NCI-H526 (cell line): ENCODE data around the gene MASP2.
A peak's percentile ranks its signal among the peaks of the same experiment; 100 is the strongest.
"Not testable (repeated sequence)": the region's sequence is repeated elsewhere in the genome, so short reads cannot be mapped to it uniquely, and the experiment has no call there.

Experiments
- DNase-seq, 2 experiments: peaks; one replicate each; lab custom pipeline; 2025; lab: John Stamatoyannopoulos, UW

MASP2 gene

GRCh38 chr1:11046625-11047365, at the start of gene MASP2:
MASP2 (minus strand) TSS chr1:11047239; CDS start chr1:11047207, 32 bp downstream.
- DNase-seq: no peak

GRCh38 chr1:11083784-11084183, 36.7 kb upstream of the MASP2 start:
- DNase-seq: not testable (repeated sequence)

GRCh38 chr1:11080931-11081330, 33.9 kb upstream of the MASP2 start:
- no peak for DNase-seq

DNA sequence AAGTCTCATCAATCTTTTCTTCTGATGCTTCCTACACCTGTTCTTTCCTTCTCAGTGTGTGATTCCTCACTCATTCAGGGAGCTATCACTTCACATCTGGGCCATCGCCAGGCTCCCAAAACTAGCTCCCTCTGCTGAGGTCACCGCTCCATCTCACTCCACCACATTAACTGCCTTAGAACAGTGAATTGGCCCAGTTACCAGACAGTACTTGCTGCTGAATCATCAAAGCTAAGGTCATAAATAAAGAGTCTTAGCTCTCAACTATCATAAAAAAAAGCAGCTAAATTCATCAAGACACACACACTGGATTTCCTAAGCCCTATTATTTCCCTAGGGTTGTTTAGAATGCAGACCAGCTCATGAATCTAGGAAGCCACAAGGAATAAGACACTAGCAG, 31.6 kb upstream of the MASP2 start:
- DNase-seq: no peak

DNA sequence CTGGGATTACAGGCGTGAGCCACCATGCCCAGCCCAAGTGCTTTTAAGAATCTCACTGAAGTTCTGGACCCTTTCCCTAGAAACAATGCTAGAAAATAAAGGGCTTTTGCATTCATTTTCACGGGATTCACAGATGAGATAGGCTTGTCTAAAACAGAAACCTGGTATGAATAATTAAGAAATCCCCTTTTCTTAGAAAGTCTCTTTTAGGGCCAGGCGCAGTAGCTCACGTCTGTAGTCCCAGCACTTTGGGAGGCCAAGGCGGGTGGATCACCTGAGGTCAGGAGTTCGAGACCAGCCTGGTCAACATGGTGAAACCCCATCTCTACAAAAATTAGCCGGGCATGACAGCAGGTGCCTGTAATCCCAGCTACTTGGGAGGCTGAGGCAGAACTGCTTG, 26.4 kb upstream of the MASP2 start:
- not testable (repeated sequence) for DNase-seq

DNA sequence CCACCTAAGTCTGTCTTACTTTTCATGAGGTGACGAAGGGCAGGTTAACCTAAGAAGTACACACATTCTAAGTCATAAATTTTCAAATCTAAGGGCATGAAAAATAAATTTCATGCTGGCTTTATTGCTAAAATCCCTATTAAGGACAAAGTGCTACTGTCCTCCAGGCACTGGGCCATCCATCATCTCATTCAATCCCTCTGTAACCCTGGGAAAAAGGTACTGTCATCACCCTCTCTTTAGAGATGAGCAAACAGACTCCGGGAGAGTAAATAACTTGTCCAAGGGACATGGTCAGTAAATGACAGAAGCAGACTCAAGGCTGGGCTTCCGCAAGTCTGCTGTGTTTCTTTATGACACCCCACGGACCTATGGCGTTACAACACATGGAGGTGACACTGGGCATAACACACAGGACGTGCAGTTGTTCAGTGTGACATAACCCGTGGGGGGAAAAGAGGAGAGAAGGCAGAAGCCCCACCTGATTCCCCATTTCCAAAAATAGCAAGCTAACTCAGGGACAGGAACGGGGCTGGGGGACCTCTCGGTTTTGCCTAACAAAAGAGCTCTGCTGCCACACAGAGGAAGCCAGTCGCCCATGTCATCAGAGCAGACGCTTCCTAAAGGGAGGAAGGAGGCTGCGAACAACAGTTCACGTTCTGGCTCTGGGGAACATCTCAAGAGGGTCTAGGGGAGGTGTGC, 25.3 kb upstream of the MASP2 start:
- no peak for DNase-seq

- no peak for DNase-seq
Measured at GRCh38 chr1:11071463-11072215, 24.6 kb upstream of the MASP2 start.

- DNase-seq: no peak
Measured at GRCh38 chr1:11070876-11071275, 23.8 kb upstream of the MASP2 start.

- DNase-seq: no peak
Measured at GRCh38 chr1:11068600-11069473, 21.8 kb upstream of the MASP2 start.

GRCh38 chr1:11067716-11068599, 20.9 kb upstream of the MASP2 start:
- no peak for DNase-seq

GRCh38 chr1:11065796-11066195, 18.8 kb upstream of the MASP2 start:
- no peak for DNase-seq

DNA sequence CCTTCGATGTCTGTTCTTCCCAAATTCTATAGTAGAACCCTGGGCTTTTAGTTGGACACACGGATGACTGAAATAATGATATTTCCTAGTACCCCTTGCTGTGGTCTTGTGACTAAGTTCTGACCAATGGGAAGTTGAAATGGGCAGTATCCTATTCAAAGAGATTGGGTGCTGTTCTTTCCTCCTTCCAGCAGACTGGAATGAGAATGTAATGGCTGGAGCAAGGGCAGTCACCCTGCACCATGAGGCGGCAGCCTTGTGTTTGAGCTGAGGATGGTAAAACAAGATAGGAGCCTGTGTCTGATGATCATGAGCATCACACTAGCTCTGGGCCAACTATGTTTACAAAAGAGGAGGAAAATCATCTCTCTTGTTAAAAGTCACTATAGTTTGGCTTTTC, 17.9 kb upstream of the MASP2 start:
- no peak for DNase-seq

DNA sequence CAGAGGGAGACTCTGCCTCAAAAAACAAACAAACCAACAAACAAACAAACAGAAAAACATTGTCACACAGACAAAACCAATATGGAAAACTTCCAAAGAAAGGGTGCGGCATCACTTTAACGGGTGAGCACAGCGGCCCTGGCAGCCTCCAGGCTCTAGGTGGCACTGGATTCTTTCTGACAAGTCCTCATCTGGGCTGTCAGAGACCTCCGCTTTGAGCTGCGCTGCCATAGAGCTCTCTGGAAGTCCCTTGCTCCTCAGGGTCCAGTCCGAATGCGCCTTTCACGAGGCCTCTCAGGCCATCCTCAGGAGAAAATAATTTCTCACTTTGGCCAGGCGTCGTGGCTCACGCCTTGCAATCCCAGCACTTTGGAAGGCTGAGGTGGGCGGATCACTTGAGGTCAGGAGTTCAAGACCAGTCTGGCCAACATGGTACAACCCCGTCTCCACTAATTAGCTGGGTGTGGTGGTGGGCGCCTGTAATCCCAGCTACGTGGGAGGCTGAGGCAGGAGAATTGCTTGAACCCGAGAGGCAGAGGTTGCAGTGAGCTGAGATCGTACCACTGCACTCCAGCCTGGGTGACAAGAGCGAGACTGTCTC, 17.0 kb upstream of the MASP2 start:
- DNase-seq: peak in 1 of 2 experiments; percentile 19

DNA sequence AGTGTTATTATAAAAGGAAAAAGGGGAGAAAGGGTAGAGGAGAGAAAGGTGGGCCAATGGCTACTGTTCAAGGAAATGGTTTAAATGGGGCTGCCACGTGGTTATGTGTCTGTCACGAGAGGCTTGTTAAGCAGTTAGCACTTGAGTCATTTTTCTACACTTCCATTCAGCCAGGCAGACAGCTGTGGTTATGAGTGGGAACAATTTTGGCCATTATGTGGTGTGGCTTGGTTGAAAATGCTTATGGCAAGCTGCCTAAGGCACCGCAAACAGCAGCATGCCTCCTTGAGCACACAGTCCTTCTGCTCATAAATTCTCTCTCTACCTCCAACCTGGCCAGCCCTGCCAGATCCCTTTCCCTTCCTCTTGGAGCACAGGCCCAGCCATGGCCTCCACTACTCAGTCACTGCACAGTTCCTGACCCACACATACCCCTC, 15.9 kb upstream of the MASP2 start:
- DNase-seq: no peak

DNA sequence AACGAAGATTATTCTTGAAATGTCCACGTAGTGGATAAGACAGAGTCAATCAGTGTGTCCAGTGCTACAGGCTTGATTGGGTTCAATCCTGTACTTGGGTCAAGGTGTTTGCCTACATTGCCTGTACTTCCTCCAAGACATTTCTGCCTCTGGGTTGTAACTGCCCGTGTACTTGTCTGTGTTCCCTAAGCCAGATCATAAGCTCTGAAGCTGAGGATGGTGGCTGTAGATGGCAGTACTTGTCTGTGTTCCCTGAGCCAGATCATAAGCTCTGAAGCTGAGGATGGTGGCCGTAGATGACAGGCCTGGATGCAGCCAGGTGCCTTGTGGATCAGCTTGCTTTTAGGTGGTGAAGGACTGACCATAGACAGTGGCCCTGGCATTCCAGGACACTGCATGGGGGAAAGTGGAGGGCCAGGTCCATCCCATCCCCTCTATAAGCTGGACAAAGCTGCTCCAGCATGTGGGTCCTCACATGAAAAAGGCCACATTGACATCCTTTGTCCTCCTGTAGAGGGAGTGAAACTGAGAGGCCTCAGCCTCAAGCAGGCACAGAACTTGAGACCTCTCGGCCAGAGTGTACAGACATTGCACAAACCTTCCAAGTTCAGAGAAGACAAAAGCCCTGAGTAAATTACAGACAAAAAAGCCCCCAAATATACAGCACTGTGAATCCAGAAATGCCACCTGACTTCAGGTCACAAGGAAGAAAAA, 14.8 kb upstream of the MASP2 start:
- DNase-seq: no peak

- DNase-seq: peak; percentile 45 to 90
Measured at GRCh38 chr1:11059968-11060830, 13.2 kb upstream of the MASP2 start, which contains the start of gene SRM. SRM (minus strand) TSS chr1:11060018; CDS start chr1:11059943, 75 bp downstream.

DNA sequence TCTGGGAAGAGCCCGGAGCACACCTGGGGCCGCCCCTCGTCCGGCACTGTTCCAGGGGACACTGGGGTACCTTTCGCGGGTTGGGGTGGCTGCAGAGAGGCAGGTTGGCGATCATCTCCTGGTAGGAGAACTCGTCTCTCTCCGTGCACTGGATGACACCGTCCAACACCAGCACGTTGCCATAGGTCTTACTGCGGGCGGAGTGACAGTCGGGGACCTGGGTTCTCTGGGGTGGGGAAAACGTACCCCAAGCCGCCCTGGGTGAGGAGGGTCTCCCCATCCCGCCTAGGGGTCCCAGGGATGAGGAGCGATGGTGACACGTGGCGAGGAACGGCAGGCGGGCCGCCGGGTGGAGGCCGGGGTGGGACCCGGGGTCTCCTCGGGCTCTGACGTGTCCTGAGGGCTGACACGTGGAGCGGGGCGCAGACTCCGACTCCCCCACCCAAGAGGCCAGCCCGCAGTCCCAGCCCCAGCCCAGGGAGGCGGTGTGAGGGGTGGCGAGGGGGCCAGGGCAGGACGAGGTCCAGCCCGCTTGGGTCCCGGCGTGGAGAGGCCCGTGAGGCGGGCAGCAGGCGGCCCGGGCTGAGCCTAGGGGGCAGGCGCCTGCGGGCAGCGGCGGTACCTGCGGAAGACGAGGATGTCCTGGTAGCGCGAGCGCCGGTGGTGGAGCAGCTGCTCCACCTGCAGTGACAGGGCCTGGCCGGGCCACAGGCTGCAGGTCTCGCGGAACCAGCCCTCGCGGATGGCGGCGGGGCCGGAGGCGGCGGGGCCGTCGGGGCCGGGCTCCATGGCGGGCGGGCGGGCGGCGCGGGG, 12.3 kb upstream of the MASP2 start:
- peak in 1 of 2 experiments; percentile 62 for DNase-seq
